ENCODE measurements around the gene PTGIR. TPM values are rescaled to one million over a fixed set of nuclear protein-coding genes. Genes with fewer than 3 reads are reported as not detected.

Gene PTGIR
- total RNA-seq, 1 experiment from 2014 or later = not detected

DNA sequence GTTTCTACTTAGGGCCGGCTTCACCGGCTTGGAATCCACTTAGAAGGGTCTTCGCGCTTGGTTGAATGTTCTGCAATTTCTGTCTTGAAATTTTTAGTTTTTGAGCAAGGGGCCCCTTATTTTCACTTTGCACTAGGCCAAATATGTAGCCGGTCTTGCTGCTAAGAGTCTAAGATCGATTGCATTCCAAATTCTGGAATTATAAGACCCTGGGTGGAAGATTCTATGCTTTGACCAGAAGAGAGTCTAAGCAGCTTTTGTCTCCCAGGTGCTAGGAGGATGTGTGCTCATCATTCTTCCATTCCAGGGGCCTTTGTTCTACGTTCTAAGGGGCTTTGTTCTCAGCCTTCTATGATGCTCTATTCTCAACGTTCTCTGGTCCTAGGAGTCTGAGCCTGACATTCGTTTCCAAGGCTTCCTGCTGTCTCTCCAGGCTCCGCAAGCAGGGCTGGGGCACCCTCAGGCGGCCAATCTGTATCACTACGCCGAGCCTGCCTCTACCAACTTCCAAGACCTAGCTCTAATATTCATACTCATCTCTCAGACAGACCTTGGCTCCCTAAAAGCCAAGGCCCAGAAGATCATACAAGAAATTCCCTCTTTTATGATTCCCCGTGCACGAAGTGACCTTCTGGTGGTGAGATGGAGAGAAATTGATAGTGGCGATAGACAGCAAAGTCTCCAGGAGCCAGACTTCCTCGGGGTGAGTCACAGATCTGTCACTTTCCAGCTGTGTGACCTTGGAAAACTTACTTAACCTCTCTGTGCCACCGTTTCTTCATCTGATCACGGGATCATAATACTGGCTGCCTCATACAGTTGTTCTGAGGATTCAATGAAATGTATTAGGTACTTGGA is 37.1 kb upstream of the PTGIR start:
- Mint-ChIP-seq H3K27ac (ENCODE audit: low read depth, unreplicated experiment) (peak overlapping the region; percentile 39), H3K27me3 (ENCODE audit: insufficient read depth, unreplicated experiment) (peaks cover 41% of the 10 kb centered on the region), H3K9me3 (ENCODE audit: unreplicated experiment) (no peaks in the 10 kb centered on the region), H3K36me3 (ENCODE audit: insufficient read depth, unreplicated experiment) (no peaks in the 10 kb centered on the region), H3K4me3 (ENCODE audit: unreplicated experiment) (peak overlapping the region; percentile 63), H3K4me1 (ENCODE audit: insufficient read depth, unreplicated experiment) (peaks cover 7% of the 10 kb centered on the region)
- TF ChIP-seq, protein P1, sequence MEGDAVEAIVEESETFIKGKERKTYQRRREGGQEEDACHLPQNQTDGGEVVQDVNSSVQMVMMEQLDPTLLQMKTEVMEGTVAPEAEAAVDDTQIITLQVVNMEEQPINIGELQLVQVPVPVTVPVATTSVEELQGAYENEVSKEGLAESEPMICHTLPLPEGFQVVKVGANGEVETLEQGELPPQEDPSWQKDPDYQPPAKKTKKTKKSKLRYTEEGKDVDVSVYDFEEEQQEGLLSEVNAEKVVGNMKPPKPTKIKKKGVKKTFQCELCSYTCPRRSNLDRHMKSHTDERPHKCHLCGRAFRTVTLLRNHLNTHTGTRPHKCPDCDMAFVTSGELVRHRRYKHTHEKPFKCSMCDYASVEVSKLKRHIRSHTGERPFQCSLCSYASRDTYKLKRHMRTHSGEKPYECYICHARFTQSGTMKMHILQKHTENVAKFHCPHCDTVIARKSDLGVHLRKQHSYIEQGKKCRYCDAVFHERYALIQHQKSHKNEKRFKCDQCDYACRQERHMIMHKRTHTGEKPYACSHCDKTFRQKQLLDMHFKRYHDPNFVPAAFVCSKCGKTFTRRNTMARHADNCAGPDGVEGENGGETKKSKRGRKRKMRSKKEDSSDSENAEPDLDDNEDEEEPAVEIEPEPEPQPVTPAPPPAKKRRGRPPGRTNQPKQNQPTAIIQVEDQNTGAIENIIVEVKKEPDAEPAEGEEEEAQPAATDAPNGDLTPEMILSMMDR (IDR thresholded peaks at IDR 0.05; ENCODE audit: unreplicated experiment) = peak; percentile 94
- BruUV-seq (replicated peaks) = no TSS peak
- DNase-seq (ENCODE audit: unreplicated experiment) = peak; percentile 88
- intact Hi-C loops (cut with micrococcal nuclease) = loop anchor here (1.0 to 5.0 kb wide), 3 partner anchors 48 to 133 kb away; no protein-coding TSS in a partner anchor
- ChIA-PET CTCF (interaction anchor here (0.5 to 3.3 kb wide), 44 partner anchors 10 to 671 kb away, joined by 3 to 101 read pairs (median 4); no protein-coding TSS in a partner anchor), POLR2A (interaction anchor here (0.8 to 2.6 kb wide), 13 partner anchors 9 to 1082 kb away, joined by 3 to 30 read pairs (median 4); partner anchors contain the start of genes CALM3 and MYPOP)

DNA sequence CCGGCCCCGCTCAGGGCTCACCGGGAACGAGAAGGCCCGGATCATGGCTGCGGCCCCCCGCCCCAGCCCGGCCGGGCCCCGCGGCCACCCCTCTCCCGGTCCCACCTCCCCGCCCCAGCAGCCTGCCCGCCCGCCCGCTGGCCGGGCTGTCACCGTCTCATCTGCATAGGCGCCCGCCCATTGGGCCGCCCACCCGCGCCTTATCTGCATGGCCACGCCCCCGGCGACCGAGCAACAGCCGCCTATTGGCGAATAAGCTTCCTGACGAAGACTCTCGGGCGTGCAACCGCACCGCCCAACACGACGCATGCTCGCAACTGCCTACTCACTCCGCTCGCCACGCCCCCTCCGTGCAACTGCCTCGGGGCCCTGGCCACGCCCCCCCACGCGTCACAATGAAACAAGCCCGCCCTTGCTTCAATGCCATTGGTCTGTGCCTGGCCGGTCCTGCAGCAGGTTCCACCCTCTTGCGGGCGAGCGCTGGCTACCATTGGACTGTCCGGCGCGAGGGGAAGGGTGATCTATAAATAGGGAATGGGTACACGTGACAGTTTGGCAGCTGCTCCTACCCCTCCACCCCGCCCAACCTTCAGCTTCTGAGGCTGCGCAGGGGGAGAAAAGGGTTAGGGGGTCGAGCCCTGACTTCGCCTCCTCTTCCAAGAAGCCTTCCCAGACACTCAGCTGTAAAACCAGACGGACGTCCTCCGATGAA is 36.3 kb upstream of the PTGIR start, which contains the start of gene DACT3:
Gene DACT3, minus strand, starts transcription at position 163 of the 712 bp plus-strand sequence. Its CDS starts 118 bp downstream, at position 45.
- H3K9me3 Mint-ChIP-seq (ENCODE audit: unreplicated experiment) = no peaks in the 10 kb centered on the region
- POLR2A ChIA-PET = interaction anchor here (0.7 to 2.6 kb wide), 13 partner anchors 10 to 758 kb away, joined by 3 to 30 read pairs (median 4); partner anchors contain the start of genes CALM3 and MYPOP

DNA sequence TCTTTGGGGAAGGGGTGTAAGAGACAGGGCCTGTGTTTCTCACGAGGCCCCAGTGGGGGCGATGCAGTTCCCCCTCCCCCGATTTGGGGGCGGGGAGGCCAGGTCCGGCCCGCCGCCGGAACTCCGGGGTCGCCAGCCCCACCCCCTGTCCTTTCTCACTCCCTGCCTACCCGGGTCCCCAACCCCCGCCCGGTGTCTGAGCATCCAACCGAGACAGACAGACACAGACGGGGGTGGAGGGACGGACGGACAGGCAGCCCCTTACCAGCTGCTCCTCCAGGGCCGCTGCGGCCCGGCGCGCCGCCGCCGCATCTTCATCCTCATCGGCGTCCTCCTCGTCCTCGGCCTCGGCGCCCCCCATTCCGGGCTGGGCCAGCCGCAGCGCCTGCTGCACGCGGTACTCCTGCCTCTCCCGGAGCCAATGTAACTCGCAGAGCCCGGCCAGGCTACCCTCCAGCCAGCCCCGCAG is 35.7 kb upstream of the PTGIR start:
- ChIA-PET CTCF (interaction anchor here (0.6 to 3.3 kb wide), 8 partner anchors 24 to 117 kb away, joined by 3 to 101 read pairs (median 5); no protein-coding TSS in a partner anchor), POLR2A (interaction anchor here (0.6 to 2.6 kb wide), 10 partner anchors 17 to 164 kb away, joined by 3 to 30 read pairs (median 6); partner anchors contain the start of gene CALM3)
- BruUV-seq (replicated peaks) = no TSS peak
- Mint-ChIP-seq H3K27me3 (ENCODE audit: insufficient read depth, unreplicated experiment) (peaks cover 41% of the 10 kb centered on the region), H3K36me3 (ENCODE audit: insufficient read depth, unreplicated experiment) (no peaks in the 10 kb centered on the region), H3K27ac (ENCODE audit: low read depth, unreplicated experiment) (no peak overlapping the region), H3K4me3 (ENCODE audit: unreplicated experiment) (peak overlapping the region; percentile 63), H3K9me3 (ENCODE audit: unreplicated experiment) (no peaks in the 10 kb centered on the region), H3K4me1 (ENCODE audit: insufficient read depth, unreplicated experiment) (peaks cover 7% of the 10 kb centered on the region)
- TF ChIP-seq, protein P1 (IDR thresholded peaks at IDR 0.05; ENCODE audit: unreplicated experiment) = no peak
- DNase-seq (ENCODE audit: unreplicated experiment) = no peak
- intact Hi-C loops (cut with micrococcal nuclease) = loop anchor here (5.0 kb wide), 1 partner anchor 118 kb away; no protein-coding TSS in a partner anchor

More for the DNA sequence above, 36.3 kb upstream of the PTGIR start, which contains the start of gene DACT3:
- peak; percentile 100 for DNase-seq (ENCODE audit: unreplicated experiment)
- peak within 1 kb of the TSS; percentile 63 for H3K4me3 Mint-ChIP-seq (ENCODE audit: unreplicated experiment)
- intact Hi-C loops (cut with micrococcal nuclease) = loop anchor here (5.0 kb wide), 1 partner anchor 119 kb away; no protein-coding TSS in a partner anchor
- H3K27ac Mint-ChIP-seq (ENCODE audit: low read depth, unreplicated experiment) = peak within 1 kb of the TSS; percentile 39
- BruUV-seq (replicated peaks) = no TSS peak
- TF ChIP-seq, protein P1 (IDR thresholded peaks at IDR 0.05; ENCODE audit: unreplicated experiment) = no peak
- H3K36me3 Mint-ChIP-seq (ENCODE audit: insufficient read depth, unreplicated experiment) = no peaks in the 10 kb centered on the region
- CTCF ChIA-PET = interaction anchor here (0.6 to 3.3 kb wide), 28 partner anchors 9 to 466 kb away, joined by 3 to 101 read pairs (median 6); no protein-coding TSS in a partner anchor
- H3K27me3 Mint-ChIP-seq (ENCODE audit: insufficient read depth, unreplicated experiment) = peaks cover 41% of the 10 kb centered on the region
- H3K4me1 Mint-ChIP-seq (ENCODE audit: insufficient read depth, unreplicated experiment) = peaks cover 7% of the 10 kb centered on the region
